ENCODE data around the gene ST7.
"Not testable (repeated sequence)": the region's sequence is repeated elsewhere in the genome, so short reads cannot be mapped to it uniquely, and the experiment has no call there.

Gene ST7

GRCh38 chr7:117010375-117011133 is 57.3 kb downstream of the ST7 start:
- DNase-seq, result no peak

DNA sequence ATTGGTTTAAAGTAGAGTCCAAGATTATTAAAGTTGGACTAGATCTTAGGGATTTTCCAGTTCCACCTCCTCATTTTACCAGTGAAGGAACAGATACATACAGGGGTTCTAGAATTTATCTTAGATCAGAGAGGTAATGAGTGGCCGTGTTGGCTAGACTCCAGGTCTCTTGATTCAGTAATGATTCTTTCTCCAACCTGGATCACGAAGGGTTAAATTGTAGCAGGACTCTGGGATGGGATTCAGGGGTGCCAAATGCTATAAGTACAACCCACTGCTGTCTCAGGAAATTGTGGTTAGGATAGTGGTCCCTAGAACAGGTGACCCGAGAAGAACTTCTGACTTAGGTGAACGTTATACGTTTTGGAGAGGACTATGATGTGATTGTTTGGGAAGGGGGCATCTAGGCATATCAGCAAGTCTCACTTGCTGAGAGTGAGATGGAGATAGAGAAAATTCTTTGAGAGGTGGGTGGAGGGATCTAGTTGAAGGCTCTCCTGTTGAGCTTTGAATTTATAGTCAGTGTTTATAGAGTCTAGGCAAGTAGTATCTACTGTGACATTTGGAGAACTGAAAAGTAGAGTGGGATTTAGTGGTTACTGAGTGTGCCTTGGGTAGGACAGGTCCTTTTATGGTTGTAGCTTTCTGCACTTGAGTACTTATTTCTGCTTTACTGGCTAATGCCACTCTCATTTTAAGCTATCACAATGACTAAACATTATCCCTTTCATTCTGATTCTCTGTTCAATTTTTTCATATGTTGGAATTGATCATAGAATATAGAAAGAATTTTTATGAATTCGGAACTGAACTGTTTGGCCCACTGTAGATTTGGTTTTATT is 58.3 kb downstream of the ST7 start:
- no peak for DNase-seq

DNA sequence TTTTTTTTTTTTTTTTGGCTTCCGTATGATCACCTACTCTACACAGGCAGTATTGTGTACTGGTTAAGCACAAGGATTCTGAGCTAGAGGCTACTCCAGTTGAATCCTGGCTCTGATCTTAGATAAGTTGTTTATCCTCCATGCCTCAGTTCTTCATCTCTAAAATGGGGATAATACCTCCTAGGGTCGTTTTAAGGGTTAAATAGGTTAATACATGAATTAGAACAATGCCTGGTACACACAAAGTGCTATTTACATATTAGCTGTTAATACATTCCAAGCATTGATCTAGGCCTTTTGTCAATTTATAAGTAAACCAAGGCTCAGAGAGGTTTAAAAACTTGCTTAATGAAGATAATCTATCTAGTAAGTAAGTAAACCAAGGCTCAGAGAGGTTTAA is 59.0 kb downstream of the ST7 start:
- no peak for DNase-seq

- peak; percentile 17 for DNase-seq
These were observed 59.4 kb downstream of the ST7 start for GRCh38 chr7:117012696-117013095.

- DNase-seq, result no peak
These were observed 60.9 kb downstream of the ST7 start for GRCh38 chr7:117014099-117014656.

DNA sequence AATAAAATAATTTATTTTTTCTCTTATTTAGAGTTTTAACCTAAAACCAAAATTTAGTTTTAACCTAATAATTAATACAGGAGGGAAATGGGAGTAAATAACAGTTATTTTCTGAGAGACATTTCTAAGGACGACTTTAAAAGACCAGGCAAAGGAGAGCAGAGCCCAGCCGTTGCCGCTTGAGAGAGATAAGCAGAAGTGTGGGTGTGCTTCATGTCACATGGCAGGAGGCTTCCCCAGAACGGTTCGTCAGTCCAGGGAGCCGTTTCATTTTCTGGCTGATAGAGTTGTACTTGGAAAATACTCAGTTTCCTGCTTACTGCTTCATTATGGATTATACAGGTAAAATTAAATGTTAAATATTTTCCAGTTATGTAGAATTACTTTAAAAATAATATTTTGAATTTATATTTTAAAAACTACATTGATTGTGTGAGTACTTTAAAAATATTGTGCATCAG is 61.4 kb downstream of the ST7 start:
- DNase-seq, result no peak

DNA sequence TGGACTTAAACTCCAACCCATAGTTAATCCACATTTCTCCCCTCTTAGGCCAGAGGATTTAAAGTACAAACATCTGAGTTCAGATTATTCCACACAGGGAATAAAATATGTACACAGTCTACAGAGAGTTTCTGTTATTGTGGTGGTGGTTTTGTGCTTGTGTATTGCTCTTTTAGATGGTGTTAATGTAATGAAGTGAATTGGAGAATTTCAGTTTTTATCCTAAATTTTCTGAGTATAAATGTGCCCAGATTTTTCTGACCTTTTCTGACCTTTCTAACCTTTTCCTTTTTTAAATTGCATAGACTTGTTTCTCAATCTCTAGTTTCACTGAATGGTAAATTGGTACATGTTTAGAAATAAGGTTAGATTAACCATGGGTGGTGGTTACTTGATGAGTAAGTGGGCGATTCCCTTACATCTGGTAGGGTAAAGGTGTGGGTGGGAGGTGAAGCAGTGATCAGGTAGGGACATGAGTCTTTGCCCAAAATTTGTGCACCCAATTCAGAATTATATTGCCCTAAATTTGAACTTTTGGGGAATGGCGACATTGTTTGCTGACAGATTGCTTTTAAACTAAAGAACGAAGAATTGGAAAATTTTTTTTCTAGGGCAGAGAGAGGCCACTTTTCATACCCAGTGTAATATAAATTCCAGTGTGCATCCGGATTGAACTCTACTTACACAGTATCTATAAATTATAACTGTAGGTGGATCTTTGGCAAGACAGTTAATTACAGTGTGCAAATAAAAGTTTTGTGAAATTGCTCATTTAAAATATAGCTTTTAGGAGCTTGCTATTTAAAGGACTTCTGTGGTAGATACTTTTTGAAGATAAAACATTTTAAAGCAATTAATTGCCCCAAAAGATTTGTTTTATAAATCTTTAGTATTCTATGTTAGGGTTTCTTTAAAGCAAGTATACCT is 62.2 kb downstream of the ST7 start:
- no peak for DNase-seq

- DNase-seq, result no peak
These were observed 63.7 kb downstream of the ST7 start for GRCh38 chr7:117017017-117017451.

DNA sequence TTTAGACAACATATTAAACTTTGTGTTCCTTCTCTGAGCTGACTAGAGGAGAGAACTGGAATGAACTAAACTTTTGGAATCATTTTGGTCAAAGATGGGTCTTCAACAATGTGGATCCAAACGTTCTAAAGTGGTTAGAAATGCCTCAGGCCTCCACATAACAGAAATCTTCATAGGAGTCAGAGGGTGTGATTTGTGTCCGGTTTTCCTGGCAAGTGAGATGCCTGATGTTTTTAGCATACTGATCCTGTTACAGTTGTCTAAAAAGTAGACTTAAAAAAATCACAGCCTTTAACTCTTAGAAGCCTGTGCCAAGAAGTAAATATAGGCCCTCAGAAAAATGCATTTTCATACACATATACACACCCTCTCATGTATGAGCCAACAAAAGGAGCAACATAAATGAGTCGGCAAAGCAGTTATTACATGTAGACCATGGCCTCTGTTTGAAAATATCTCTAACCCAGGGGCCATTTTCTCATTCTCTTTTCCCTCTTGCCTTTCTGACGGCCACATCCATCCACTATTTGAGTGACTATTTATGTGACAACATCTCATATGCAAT is 64.5 kb downstream of the ST7 start:
- DNase-seq, result no peak

DNA sequence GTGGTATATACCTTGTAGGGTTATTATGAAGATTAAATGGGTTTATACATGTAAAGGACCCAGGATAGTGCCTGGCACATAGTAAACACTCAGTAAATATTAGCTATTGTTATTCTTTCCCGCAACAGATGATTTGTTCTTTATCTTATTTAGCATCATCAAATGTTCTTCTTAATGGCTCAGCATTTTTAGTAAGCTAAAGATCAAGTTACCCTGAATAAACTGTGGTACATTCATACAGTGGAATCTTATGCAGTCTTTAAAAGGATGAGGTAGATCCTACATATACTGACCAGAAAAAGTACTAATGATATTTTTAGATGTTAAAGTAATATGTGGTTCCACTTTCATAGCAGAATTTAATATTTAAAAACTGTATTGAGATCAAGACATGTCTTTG is 65.4 kb downstream of the ST7 start:
- no peak for DNase-seq

DNA sequence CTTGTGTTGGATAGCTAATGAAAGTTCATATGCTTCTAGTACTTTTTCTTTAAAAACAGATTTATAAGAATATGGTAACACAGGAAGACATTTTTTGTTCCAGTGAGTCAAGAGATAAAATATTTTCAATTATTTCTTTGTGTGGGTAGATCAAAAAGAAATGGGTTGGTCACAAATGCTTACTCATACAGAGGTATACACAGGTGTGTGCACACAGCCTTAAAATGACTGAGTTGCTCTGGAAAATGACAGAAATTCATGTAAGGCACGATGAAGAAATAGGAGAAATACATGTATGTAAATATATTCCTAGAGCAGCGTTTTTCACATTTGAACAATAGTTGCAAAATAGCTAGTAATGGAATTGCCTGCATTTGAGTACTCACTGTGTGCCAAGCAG is 66.0 kb downstream of the ST7 start:
- no peak for DNase-seq

GRCh38 chr7:117019786-117020590 is 66.7 kb downstream of the ST7 start:
- DNase-seq, result no peak

- no peak for DNase-seq
These were observed 67.3 kb downstream of the ST7 start for GRCh38 chr7:117020591-117020973.

- no peak for DNase-seq
These were observed 68.1 kb downstream of the ST7 start for GRCh38 chr7:117021366-117021765.

GRCh38 chr7:117021986-117022385 is 68.7 kb downstream of the ST7 start:
- no peak for DNase-seq

DNA sequence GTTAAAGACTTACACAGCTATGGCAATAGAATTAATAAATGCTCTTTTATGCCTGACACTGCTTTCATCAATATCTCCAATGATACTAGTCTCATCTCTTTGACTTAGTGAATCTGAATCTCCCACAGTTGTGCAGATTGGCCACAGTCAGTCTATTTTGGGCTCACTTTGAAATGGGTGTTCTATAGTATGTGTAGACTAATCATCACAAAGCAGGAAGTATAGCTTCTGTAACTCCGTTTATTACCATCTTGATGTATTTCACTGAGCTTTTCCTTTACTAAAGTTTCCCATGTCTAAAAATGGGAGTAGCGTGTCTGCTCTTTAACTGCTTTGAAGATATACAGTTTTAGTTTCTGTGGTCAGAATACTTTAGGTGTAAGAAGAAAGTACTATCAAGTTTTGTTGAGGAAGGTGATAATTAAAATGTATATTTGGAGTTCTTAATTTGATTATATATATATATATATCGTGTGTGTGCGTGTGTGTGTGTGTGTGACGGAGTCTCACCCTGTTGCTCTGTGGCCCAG is 70.1 kb downstream of the ST7 start:
- no peak for DNase-seq

DNA sequence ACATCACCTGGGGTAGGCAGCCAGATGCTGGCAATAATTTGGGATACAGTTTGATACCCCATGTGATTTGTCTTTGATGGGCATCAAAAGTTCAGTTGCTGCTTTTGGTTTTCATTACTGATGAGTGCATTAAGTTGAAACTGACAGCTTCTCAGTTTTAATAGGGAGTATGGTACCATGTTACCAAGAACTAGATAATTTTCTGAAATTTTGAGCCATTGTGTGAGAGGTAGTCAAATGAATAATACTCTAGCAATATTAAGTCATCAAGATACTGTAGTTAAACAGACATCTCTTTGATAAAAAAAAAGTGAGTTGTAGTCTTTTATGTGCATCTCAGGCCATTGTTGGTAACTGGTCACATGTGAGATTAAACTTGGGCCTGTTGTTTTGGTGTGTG is 71.5 kb downstream of the ST7 start:
- no peak for DNase-seq

DNA sequence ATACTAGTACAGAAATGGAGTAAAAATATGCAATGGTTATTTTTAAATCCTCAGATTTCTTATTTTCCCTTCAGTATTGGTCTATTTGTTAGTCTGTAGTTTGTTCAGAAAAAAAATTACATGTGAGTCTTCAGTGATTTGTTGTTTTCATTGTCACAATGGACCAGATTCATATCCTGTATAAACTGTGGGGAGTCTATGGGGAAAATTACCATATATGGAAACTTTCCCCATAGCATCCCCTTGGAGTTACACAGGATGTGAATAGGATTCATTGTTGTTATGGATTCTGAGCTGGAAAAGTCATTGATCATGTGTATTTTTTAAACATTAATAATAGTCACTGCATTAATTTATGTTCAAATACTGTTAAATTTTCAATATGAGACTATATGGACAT is 72.6 kb downstream of the ST7 start:
- no peak for DNase-seq

DNA sequence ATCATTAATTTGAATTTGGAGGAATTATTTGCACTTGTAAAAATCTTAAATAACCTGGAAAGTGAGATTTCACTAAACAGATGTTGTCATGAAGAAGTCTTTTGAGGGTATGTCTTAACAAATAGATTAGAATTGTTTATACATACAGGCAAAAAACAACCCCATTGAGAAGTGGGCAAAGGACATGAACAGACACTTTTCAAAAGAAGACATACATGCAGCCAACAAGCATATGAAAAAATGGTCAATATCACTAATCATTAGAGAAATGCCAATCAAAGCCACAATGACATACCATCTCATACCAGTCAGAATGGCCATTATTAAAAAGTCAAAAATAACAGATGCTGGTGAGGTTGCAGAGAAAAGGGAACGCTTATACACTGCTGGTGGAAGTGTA is 77.0 kb downstream of the ST7 start:
- not testable (repeated sequence) for DNase-seq

GRCh38 chr7:117030793-117031192 is 77.5 kb downstream of the ST7 start:
- not testable (repeated sequence) for DNase-seq

- no peak for DNase-seq
These were observed 79.5 kb downstream of the ST7 start for GRCh38 chr7:117032810-117033209.
